ENCODE measurements around the gene EPB41L2.

The EPB41L2 gene

DNA sequence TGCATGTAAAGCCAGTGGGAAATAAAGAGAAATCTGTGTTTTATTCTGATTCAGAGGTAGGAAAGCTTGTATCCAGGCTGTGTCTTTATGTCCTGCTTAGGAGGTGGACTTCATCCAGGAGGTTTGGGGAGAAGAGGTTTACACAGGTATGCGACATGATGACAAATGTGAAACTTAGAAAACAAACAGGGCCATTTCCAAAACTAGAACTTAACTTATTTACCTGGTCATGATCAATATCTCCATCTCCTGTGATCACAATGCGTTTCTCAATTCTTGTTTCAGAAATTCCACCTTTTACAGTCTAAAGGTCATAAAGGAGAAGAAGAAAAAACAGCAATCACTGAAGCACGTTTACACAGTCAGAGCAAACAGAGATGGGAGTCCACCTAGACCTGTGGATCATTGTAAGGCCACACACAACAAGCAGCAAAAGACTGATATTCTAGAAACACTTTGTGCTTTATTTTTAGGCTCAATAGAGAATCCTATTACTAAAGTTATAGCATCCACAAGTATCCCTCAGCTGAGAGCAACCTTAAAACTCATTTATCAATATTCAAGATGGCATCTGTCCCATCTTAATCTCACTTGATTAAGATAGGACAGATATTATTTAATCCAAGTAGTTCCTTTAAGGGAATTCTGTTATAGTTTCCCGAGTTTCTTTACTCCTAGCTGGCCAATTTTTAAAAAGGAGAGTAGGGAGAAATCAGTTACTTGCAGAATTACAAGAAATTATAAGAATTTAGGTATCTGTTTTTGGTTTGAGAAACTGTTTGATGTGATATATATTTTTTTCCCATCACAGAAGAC is 199.4 kb downstream of the EPB41L2 start:
- Mint-ChIP-seq H3K4me3 (no peak overlapping the region), H3K27me3 (no peaks in the 10 kb centered on the region), H3K9me3 (no peaks in the 10 kb centered on the region), H3K36me3 (peaks cover 45% of the 10 kb centered on the region), H3K27ac (no peak overlapping the region), H3K4me1 (no peaks in the 10 kb centered on the region)
- no peak for ATAC-seq

DNA sequence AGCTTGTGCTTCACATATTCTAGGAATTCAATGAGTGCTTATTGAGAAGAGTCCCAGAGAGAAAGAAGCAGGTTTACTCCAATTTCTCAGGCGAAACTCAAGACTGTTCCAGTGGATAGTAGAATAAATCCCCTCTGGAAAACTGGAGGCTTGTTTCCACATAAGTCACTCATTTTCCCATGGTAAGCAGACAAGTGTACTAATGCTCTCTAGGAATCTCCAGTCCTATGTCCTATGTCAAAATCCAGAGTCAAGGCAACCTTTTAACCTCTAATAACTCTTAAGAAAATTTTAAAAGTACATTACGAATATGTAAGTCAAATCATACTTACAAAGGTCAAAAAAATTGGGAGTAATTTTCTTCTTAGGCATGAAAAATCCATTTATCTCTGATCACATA is 200.7 kb downstream of the EPB41L2 start:
- H3K9me3 Mint-ChIP-seq: no peaks in the 10 kb centered on the region
- no peak overlapping the region for H3K4me3 Mint-ChIP-seq
- no peak overlapping the region for H3K27ac Mint-ChIP-seq
- H3K4me1 Mint-ChIP-seq: no peaks in the 10 kb centered on the region
- ATAC-seq: no peak
- no peaks in the 10 kb centered on the region for H3K27me3 Mint-ChIP-seq
- H3K36me3 Mint-ChIP-seq: peaks cover 54% of the 10 kb centered on the region

DNA sequence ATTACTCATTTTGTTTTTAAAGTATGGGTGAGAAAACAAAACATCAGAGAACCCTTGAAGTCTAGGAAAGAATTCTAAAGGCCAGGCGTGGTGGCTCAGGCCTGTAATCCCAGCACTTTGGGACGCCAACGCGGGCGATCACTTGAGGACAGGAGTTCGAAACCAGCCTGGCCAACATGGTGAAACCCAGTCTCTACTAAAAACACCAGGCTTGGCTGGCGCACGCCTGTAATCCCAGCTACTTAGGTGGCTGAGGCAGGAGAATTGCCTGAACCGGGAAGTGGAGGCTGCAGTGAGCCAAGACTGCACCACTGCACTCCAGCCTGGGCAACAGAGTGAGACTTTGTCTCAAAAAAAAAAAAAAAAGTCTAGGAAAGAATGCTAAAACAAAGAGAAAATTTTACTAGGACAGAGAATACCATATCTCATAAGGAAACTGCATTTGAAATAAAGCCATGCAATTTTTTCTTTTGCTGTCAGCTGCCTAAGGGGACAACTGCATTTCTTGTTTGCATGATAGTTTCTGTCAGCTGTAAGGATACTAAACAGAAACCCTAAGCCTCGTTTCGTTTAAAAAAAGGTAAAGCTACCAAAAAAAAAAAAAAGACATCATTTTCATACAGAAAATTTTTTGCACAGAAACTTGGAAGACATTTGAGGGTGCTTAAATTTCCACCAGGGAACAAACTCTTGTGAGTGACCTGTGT is 203.7 kb downstream of the EPB41L2 start:
- Mint-ChIP-seq H3K4me1 (no peaks in the 10 kb centered on the region), H3K27me3 (no peaks in the 10 kb centered on the region), H3K4me3 (no peak overlapping the region), H3K36me3 (peaks cover 45% of the 10 kb centered on the region), H3K27ac (no peak overlapping the region), H3K9me3 (peaks cover 2% of the 10 kb centered on the region)
- ATAC-seq: no peak

DNA sequence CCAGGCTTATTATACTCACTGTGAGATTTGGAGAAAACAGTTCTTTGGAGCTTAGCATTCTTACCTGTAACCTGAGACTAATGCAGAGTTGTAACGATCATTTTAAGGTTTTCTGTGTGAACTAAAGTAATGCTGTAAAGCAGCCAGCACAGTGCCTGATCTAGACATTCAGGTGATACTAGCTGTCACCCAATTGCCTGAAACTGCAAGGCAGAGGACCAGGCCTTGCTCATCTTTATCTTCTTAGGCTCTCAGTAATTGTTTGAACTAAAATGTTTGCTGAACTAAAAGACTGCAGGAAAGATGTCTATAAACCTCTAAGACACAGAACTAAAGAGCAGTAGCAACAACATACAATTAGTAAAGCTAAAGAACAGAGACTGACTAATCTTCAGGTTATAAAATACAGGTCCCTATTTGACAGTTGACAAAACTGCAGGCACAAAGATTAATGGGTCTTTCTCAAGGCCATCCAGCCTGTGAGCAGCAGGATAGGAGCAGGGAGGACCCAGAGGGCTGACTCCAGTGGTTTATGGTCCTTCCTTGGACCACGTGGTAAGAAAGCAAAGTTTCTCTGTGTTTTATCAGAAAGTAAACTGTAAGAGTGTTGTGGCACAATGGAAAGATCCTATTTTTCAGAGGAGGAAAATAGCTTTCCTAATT is 204.4 kb downstream of the EPB41L2 start:
- H3K27me3 Mint-ChIP-seq: no peaks in the 10 kb centered on the region
- no peaks in the 10 kb centered on the region for H3K4me1 Mint-ChIP-seq
- H3K4me3 Mint-ChIP-seq: no peak overlapping the region

DNA sequence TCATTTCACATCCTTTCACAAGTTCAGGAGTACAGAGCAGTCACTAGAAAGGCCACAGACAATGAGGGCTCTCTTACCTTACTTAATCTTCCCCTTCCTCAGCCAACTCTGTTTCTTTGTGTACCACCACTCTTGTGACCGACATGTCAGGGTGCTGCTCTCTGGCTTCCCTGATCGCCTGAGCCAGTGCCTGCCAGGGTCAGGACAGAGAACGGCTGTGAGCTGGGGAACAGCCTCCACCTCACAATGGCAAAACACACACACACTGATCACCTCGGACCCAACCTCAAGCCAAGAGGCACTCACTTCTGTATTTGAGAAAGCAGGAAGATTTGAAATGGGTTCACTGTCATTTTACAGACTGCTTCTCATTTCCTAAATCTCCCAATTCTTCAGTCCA is 205.0 kb downstream of the EPB41L2 start:
- ATAC-seq: no peak
- H3K27ac Mint-ChIP-seq: no peak overlapping the region
- no peak overlapping the region for H3K4me3 Mint-ChIP-seq
- no peaks in the 10 kb centered on the region for H3K4me1 Mint-ChIP-seq
- no peaks in the 10 kb centered on the region for H3K27me3 Mint-ChIP-seq
- peaks cover 42% of the 10 kb centered on the region for H3K36me3 Mint-ChIP-seq
- H3K9me3 Mint-ChIP-seq: peaks cover 2% of the 10 kb centered on the region

More for the DNA sequence above, 204.4 kb downstream of the EPB41L2 start:
- Mint-ChIP-seq H3K9me3 (peaks cover 2% of the 10 kb centered on the region), H3K27ac (no peak overlapping the region), H3K36me3 (peaks cover 44% of the 10 kb centered on the region)
- no peak for ATAC-seq

DNA sequence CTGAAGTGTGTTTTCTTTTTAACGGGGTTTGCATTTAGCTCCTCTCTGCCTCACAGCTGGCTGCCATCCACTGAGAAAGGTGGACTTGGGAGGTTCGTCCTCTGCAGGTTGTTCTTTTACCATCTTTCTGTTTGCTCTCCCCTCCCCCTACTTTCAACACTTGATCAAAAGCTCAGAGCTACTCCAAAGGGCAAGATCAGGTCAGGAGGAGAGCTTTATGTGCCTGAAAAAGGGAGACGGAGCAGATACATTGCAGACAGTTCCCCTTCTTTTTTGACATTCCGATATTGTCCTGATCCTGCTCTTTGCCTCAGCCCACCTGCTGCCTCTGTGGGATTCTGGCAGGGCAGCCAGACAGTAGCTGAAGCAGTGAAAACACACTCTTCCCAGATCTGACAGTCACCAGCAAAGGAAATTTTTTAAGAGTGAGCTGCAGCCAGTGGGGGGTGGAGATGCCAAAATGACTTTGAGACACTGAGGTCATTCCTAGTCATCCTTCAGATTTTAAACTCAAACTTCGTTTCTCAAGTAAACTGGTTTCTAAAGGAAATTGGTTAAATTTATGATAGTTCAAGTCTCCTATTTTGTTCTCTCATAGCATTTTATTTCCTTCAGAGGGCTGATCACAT is 209.4 kb downstream of the EPB41L2 start:
- Mint-ChIP-seq H3K4me1 (no peaks in the 10 kb centered on the region), H3K36me3 (peaks cover 39% of the 10 kb centered on the region), H3K9me3 (peaks cover 2% of the 10 kb centered on the region), H3K27ac (no peak overlapping the region), H3K4me3 (no peak overlapping the region), H3K27me3 (no peaks in the 10 kb centered on the region)
- ATAC-seq: no peak

DNA sequence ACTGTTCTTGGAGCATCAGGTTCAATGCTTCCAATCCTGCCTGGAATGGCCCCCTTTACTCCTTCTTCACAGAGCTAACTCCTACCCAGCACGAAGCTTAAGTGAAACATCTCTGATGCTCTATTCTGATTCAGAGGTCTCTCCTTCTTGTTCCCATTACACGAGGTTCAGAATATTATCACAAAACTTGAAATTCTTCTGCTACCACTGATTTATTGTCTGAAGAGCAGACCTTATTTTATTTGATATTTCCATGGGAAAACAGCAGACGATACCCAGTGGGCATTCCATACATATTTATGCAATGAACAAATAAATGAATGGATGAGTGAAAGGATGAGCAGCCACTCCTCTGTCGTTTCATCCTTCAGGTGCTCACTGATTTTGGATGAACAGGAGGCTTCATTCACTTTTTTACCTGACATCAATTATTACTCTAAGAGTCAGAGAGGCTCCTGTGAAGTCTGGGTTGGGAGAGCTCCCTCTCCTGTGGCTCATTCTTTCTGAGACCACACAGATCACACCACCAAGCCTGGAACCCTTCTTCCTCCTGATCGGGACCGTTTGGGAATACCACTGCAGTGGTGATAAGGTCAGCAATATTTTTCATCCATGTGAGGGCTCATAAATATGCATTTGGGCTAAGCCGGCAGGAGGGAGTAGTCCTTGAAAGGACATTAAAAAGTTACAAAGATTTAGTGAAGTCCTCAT is 210.0 kb downstream of the EPB41L2 start:
- Mint-ChIP-seq H3K9me3 (peaks cover 2% of the 10 kb centered on the region), H3K27me3 (no peaks in the 10 kb centered on the region), H3K4me1 (no peaks in the 10 kb centered on the region), H3K4me3 (no peak overlapping the region), H3K27ac (no peak overlapping the region), H3K36me3 (peaks cover 35% of the 10 kb centered on the region)
- no peak for ATAC-seq

DNA sequence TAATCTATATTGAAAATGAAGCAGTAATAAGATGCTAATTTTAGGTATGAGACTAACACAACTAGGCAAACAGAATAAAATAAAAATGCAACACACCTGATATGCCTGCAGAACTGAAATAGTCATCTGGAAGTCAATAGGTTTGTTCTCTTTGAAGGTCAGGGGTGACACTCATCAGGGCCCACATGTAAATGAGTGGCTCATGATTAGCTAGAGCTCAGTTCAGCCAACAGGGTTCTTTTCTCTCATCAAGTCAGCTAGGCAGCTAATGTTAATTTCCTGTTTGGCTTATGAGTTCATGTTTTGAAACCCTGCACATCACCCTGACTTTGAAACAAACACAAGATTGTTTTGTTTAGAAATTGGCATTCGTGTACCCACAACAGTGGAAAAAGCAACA is 212.0 kb downstream of the EPB41L2 start:
- H3K4me1 Mint-ChIP-seq: peaks cover 12% of the 10 kb centered on the region
- no peak overlapping the region for H3K27ac Mint-ChIP-seq
- peaks cover 26% of the 10 kb centered on the region for H3K36me3 Mint-ChIP-seq
- no peak for ATAC-seq
- H3K27me3 Mint-ChIP-seq: no peaks in the 10 kb centered on the region
- peaks cover 2% of the 10 kb centered on the region for H3K9me3 Mint-ChIP-seq
- no peak overlapping the region for H3K4me3 Mint-ChIP-seq

DNA sequence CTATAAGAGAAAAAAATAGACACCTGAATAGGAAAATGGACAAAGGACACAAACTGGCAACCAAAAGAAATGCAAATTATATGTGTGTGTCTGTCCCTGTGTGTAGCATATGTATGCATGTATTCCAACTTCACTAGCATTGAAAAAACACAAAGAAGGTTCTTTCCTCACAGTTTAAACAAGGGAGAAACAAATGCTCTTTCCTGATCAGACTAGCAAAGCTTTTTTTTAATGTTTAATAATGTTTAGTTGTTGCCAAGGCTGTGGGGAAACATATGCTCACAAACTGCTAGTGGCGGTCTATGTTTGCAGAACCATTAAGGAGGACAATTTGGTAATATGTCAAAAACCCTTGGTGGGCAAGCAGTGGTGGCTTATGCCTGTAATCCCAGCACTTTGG is 213.5 kb downstream of the EPB41L2 start:
- H3K4me1 Mint-ChIP-seq: peaks cover 12% of the 10 kb centered on the region
- H3K36me3 Mint-ChIP-seq: peaks cover 20% of the 10 kb centered on the region
- no peak overlapping the region for H3K4me3 Mint-ChIP-seq
- no peak overlapping the region for H3K27ac Mint-ChIP-seq
- ATAC-seq: no peak
- H3K27me3 Mint-ChIP-seq: no peaks in the 10 kb centered on the region
- no peaks in the 10 kb centered on the region for H3K9me3 Mint-ChIP-seq

DNA sequence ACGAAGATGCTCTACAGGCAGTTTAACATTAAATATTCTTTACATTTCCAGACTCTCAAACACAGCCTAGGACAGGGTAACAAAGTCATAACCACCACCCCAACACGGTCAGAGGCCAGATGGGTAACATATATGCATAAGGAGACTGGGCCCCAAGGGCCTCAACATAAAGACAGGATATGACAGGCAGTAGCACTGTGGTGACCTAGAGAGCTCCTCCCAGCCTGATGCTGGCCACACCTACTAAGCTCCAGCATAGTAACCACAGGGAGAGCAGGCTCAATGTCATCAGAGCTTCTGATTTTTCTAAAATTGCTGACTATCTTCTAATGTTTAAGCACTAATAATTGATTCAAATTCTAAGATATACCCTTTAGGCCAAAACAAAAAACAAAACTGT is 214.1 kb downstream of the EPB41L2 start:
- Mint-ChIP-seq H3K27me3 (no peaks in the 10 kb centered on the region), H3K27ac (no peak overlapping the region), H3K4me3 (no peak overlapping the region), H3K4me1 (peaks cover 12% of the 10 kb centered on the region), H3K36me3 (peaks cover 19% of the 10 kb centered on the region), H3K9me3 (no peaks in the 10 kb centered on the region)
- ATAC-seq: peak; percentile 73

DNA sequence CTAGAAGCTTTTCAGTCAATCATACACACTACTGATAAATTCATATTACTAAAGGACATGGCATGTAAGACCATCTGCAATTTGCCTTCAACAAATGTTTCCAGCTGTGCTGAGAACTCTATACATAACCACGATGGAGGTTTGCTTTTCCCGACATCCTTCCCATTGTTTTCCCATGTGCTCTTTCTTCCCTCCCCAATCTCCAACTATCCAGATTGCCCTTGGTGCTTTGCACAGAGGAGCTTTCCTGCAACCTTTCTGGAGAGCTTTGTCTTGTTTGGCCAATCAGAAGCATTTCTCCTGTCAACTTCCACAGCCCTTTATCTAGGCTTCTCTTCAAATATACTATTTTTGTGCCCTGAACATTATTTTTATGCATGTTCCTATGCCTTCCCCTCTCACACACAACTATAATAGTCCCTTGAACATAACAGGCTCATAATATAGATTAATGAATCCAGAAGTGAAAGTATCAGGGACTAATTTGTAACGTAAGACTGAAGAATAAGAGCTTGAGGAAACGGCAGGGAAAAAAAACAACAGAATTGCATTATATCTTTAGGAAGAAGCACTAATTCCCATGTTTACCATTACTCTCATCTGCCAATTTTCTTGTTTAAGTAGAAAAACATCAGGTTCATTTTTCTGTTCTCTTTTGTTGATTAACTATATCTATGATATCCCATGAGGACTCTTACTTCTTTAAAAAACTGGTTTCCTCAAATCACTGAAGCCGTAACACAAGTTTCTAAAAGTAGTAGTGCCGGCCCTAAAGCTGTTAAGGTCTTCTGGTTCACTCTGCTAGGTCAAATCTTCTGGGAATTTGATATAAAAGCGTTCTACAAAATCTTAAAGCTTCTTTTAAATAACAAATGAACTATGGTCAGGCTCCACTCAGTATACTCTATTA is 215.8 kb downstream of the EPB41L2 start:
- Mint-ChIP-seq H3K4me1 (peaks cover 12% of the 10 kb centered on the region), H3K4me3 (peak overlapping the region; percentile 32), H3K27me3 (no peaks in the 10 kb centered on the region), H3K9me3 (no peaks in the 10 kb centered on the region), H3K36me3 (peaks cover 5% of the 10 kb centered on the region), H3K27ac (peak overlapping the region; percentile 3)
- ATAC-seq: no peak

DNA sequence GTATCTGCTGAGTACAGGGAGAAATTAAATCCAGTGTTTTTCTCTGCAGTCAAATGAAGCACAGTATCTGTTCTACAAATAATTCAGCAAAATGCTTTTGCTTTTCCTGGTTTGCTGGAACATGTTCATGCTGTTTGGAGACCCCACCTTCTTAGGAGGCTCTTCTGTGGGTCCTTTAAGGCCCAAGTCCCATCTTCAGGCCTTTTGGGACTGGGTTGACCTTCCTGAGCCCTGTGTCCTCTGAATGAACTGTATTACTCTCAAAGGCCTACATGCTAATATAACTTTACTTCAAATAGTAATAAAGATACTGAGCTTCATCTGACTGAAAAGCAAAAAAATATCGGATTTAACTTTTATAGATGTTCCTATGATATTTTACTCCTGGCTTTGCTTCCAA is 216.5 kb downstream of the EPB41L2 start:
- Mint-ChIP-seq H3K4me1 (peaks cover 12% of the 10 kb centered on the region), H3K36me3 (peaks cover 4% of the 10 kb centered on the region), H3K9me3 (no peaks in the 10 kb centered on the region), H3K27ac (peak overlapping the region; percentile 3), H3K27me3 (no peaks in the 10 kb centered on the region), H3K4me3 (no peak overlapping the region)
- no peak for ATAC-seq

DNA sequence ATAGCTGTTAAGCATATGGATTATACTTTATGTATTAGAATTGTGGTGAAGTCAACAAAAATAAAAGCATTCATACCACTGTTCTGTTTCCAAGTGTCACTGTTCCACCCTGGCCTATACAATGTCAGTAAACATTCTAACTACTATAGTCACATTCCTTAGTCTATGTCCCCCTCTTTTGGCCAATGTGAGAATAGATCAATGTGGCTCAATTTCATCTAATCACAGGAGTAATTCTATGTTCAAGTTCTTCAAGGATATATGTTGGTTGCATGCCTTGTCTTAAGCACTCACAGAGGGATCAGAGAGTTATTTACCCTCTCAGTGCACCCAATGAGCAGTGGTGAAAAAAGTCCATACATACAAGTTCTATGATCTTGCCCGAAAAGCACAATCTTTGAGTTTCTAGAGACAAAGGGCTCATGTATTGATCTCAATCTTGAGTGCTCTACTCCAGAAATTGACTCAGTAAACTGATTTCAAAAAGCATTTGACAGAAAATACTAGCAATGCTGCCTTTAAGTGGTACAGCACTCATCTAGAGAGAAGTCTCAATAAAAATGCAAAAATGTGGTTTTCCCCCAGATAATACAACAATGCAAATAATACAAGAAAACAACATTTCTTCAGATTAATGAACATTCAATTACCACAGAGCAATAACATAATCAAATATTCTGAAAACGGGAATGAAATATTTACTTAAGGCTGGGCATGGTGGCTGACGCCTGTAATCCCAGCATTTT is 219.3 kb downstream of the EPB41L2 start:
- no peaks in the 10 kb centered on the region for H3K9me3 Mint-ChIP-seq
- H3K4me3 Mint-ChIP-seq: no peak overlapping the region
- no peaks in the 10 kb centered on the region for H3K27me3 Mint-ChIP-seq
- peaks cover 16% of the 10 kb centered on the region for H3K36me3 Mint-ChIP-seq
- no peak for ATAC-seq
- peaks cover 12% of the 10 kb centered on the region for H3K4me1 Mint-ChIP-seq
- no peak overlapping the region for H3K27ac Mint-ChIP-seq

Measured in stimulated activated memory B cell treated with anti-CD40 and anti-IgM and Interleukin-4, amounts not matched to agents 10 μg/mL and 1 μg/mL and 100 μg/mL, for 72 hours (primary cell).